ENCODE results near the gene KRAS. TPM values are rescaled to one million over a fixed set of nuclear protein-coding genes. Genes with fewer than 3 reads are reported as not detected.

The KRAS gene
- total RNA-seq, 2 experiments from 2014 or later, result 26.7 to 27.9 TPM

DNA sequence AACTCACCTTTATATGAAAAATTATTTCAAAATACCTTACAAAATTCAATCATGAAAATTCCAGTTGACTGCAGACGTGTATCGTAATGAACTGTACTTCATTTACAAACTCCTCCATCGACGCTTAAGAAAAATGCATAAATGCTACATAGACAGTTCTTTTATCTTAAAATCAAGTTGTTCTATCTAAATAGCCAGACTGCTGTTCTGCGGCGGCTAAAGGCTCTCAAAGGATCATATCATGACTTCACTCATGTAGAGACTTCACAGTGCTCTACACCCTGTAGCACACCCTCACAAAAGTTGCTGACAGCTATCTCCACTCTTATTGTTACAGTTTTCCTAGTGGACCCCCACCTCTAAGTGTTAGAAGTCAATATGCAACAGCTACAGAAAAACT, 5.2 kb downstream of the KRAS start:
- Mint-ChIP-seq H3K27ac (no peak overlapping the region), H3K27me3 (no peaks in the 10 kb centered on the region), H3K4me1 (peaks cover 52% of the 10 kb centered on the region), H3K9me3 (no peaks in the 10 kb centered on the region), H3K4me3 (no peak overlapping the region), H3K36me3 (peaks cover 32% of the 10 kb centered on the region)
- no peak for DNase-seq

DNA sequence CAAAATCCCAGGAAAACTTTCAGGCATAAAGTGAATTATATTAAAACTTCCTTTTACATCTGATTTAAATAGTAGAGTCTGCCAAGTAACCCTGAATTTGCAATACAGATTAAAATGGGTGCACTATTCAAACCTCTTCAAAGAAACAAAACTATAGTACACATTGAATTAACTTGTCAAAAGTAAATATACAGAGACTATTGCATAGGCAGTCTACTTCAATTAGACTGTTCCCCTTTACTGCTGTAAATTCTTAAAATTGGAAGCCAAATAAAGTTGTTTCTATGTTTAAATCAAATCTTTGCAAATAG, 7.1 kb downstream of the KRAS start:
- no peak for DNase-seq
- no peak overlapping the region for H3K4me3 Mint-ChIP-seq
- H3K36me3 Mint-ChIP-seq, result peaks cover 32% of the 10 kb centered on the region
- H3K9me3 Mint-ChIP-seq, result no peaks in the 10 kb centered on the region
- H3K27ac Mint-ChIP-seq, result no peak overlapping the region
- no peaks in the 10 kb centered on the region for H3K27me3 Mint-ChIP-seq
- H3K4me1 Mint-ChIP-seq, result peaks cover 53% of the 10 kb centered on the region

DNA sequence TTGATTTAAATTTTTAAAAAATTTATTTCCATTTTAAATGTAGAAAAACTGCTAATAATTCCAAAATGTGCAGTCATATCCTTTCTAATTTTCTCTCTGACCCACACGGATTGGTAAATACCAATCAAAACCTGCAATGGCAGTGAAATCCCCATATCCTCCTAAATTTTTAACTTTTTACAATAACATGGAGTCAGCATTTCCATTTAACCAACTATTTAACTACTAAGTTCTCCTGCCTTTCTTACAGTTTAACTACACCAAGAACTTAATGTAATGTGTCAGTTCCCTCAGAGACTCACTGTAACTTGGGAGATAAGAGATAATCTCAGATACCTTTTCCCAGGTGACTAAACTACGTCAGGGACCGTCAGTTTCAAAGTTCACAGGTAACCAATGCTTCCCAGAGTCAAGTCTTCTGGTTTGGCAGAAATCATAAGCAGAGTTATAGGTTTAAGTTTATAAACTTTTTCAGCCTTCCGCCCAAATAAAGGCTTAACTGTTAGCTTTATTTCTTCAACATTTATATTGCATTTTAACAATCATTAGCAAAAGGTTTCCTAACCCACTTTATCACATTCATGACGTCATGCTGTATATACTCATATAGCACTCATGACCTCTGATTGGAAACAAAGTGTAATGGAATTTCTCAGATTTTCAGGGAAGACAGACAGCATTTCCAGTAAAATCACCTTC, 7.6 kb downstream of the KRAS start:
- Mint-ChIP-seq H3K27me3 (no peaks in the 10 kb centered on the region), H3K9me3 (no peaks in the 10 kb centered on the region), H3K4me1 (peaks cover 49% of the 10 kb centered on the region), H3K36me3 (peaks cover 28% of the 10 kb centered on the region), H3K4me3 (no peak overlapping the region), H3K27ac (no peak overlapping the region)
- DNase-seq, result no peak

DNA sequence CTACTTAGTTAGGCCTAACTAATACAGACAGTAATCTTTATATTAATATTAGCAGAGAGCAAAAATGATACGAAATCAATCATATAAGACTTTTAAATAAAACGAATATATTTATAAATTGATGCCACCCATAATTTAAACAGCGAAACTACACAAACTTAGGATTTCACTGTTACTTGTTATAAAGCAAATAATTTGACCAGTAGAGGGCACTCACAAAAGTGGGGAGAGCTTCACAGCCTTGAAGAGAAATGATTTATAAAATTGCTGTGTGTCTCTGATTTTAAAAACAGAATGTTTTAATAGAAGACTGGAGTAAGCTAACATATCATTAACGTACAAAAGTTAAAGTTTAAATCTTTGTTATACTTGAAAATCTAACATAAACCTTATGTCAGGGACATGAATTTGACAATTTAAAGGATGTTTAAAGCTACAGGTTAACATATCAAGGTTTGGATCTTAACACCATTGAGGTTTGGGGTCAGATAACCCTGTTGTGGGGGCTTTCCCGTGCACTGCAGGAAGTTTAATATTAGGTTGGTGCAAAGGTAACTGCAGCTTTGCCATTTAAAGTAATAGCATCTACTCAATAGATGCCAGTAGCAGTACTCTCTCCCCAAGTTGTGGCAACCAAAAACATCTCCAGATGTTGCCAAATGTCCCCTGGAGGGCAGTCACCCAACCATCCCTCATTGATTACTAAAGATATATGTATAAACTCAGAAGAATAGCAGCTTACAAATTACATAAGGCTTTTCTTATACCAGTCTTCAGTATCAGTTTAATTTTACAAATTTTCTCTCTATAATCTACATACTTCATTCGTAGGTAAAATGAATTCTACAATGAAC, 9.3 kb downstream of the KRAS start:
- Mint-ChIP-seq H3K27ac (peak overlapping the region; percentile 34), H3K4me3 (no peak overlapping the region), H3K27me3 (no peaks in the 10 kb centered on the region), H3K36me3 (peaks cover 32% of the 10 kb centered on the region), H3K9me3 (no peaks in the 10 kb centered on the region), H3K4me1 (peaks cover 45% of the 10 kb centered on the region)
- DNase-seq, result peak; percentile 21

DNA sequence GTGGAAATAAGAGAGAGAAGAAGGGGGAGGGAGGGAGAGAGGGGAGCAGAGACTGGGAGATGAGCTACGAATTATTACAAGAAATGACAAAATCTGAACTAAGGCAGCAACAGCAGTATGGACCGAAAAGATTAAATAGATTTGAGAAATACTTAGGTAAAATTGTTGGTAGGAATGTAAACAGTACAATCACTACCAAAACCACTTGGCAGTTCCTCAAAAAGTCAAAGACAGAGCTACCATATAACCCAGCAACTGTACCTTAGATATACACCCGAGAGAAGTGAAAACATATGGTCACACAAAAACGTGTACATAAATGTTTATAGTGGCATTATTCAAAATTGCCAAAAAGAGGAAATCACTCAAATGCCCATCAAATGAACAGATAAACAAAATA, 14.1 kb downstream of the KRAS start:
- H3K36me3 Mint-ChIP-seq, result peaks cover 19% of the 10 kb centered on the region
- H3K4me3 Mint-ChIP-seq, result no peak overlapping the region
- H3K27ac Mint-ChIP-seq, result no peak overlapping the region
- H3K27me3 Mint-ChIP-seq, result no peaks in the 10 kb centered on the region
- no peaks in the 10 kb centered on the region for H3K9me3 Mint-ChIP-seq
- H3K4me1 Mint-ChIP-seq, result peaks cover 24% of the 10 kb centered on the region
- no peak for DNase-seq

DNA sequence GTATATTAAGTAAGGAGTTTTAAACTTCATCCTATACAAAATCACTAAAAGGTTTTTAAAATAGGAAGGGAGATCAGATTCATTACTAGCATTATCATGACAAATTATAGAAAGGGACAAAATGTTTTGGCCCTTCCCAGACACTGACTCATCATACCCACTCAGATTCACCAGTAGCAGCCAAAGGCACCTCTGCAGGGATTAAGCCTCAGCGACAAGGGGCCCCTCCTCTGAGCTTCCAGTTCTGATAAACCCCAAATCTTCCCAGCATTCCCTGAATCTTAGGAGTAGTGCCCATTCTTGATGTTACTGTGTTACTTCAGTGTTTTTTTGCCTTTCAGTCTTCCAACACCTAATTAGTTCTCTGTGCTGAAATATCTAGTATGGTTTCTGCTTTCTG, 14.5 kb downstream of the KRAS start:
- no peak for DNase-seq
- H3K27me3 Mint-ChIP-seq, result no peaks in the 10 kb centered on the region
- no peak overlapping the region for H3K4me3 Mint-ChIP-seq
- no peak overlapping the region for H3K27ac Mint-ChIP-seq
- no peaks in the 10 kb centered on the region for H3K9me3 Mint-ChIP-seq
- peaks cover 19% of the 10 kb centered on the region for H3K4me1 Mint-ChIP-seq
- H3K36me3 Mint-ChIP-seq, result peaks cover 19% of the 10 kb centered on the region

DNA sequence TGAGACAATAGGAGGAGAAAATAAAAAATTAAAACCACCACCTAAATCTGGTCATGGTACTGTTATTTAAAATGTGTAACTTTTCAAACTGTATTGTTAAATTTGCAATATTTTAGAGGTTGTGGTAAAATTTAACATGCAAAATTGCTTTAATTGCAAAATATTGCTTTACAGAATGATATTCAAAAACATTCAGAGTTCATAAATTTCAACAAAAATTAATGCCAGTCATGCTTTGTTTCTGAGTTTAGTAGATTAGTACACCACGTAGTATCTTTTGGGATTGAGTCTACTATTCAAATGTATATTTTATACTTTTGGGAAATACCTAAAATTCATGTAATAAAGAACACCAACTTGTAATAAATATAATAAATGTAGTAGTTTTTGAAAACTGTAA, 37.4 kb downstream of the KRAS start:
- DNase-seq, result no peak
- Mint-ChIP-seq H3K4me1 (peaks cover 12% of the 10 kb centered on the region), H3K27me3 (no peaks in the 10 kb centered on the region), H3K27ac (no peak overlapping the region), H3K4me3 (no peak overlapping the region), H3K9me3 (no peaks in the 10 kb centered on the region), H3K36me3 (peaks cover 11% of the 10 kb centered on the region)

DNA sequence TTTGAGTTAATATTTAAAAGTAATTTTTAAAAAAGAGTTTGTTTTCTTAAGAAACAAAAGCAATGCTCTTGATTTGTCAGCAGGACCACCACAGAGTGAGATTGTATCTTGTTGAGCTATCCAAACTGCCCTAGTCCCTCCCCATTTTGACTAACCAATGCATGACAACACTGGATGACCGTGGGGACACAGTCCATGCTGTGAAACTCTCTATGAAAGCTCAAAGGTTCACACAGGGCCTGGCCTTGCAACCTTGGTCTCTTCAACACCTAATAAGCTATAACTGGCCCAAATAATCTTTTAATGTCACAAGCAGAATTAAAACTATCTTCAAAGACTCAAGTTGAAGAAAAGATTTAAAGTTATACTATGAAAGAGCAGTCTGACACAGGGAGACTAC, 42.2 kb downstream of the KRAS start:
- DNase-seq, result no peak
- Mint-ChIP-seq H3K27me3 (no peaks in the 10 kb centered on the region), H3K36me3 (peaks cover 1% of the 10 kb centered on the region), H3K27ac (no peak overlapping the region), H3K9me3 (no peaks in the 10 kb centered on the region), H3K4me3 (no peak overlapping the region), H3K4me1 (peaks cover 14% of the 10 kb centered on the region)

DNA sequence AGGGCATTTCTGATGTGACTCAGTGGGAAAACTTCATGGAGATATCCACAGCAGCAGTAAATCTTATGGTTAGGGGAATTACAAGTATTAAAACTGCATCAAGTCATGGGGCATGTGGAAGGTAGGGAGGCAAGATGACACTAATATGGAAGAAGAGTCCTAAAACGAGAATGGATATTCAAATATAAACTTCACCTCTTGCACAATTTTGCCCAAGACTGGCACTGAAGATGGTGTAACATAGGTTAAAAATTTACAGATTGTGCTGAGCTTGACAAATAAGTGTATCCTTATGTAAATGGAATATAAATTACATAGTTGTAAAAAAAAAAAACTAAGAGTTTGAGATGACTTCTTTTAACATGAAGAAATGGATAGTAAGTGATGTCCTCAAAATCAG, 42.9 kb downstream of the KRAS start:
- Mint-ChIP-seq H3K9me3 (no peaks in the 10 kb centered on the region), H3K27me3 (no peaks in the 10 kb centered on the region), H3K4me1 (peaks cover 18% of the 10 kb centered on the region), H3K4me3 (no peak overlapping the region), H3K27ac (no peak overlapping the region), H3K36me3 (peaks cover 5% of the 10 kb centered on the region)
- no peak for DNase-seq

DNA sequence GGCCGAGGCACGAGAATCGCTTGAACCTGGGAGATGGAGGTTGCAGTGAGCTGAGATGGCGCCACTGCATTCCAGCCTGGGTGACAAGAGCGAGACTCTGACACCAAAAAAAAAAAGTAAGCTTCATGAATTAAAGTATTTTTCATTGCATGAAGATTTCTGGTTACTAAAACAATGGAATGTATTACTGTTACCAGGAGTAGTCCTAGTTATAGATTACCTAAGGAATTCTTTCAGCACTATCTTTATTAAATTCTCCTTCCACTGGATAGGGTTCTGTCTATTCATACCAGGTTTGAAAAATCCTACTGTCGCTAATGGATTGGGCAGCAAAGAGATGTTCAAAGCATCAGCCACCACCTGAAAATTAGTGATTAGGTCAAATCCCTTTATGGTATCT, 43.3 kb downstream of the KRAS start:
- Mint-ChIP-seq H3K27ac (no peak overlapping the region), H3K36me3 (peaks cover 5% of the 10 kb centered on the region), H3K4me3 (no peak overlapping the region), H3K4me1 (peaks cover 18% of the 10 kb centered on the region), H3K27me3 (no peaks in the 10 kb centered on the region), H3K9me3 (no peaks in the 10 kb centered on the region)
- no peak for DNase-seq

DNA sequence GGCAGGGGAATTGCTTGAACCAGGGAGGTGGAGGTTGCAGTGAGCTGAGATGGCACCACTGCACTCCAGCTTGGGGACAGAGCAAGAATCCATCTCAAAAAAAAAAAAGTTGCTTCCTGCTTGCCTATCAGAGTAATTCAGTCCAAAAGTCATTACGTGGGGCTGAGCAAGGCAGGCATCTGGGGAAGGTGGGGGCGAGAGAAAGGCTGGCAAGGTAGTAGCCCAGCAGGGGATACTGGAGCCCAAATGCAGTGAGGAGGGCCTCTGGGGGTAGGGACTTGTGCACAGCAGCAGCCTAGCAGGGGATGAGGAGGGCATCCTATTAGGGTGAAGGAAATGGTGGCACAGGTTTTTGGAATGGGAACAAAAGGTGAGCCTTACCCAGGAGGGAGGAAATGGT, 48.6 kb downstream of the KRAS start:
- peaks cover 13% of the 10 kb centered on the region for H3K4me1 Mint-ChIP-seq

DNA sequence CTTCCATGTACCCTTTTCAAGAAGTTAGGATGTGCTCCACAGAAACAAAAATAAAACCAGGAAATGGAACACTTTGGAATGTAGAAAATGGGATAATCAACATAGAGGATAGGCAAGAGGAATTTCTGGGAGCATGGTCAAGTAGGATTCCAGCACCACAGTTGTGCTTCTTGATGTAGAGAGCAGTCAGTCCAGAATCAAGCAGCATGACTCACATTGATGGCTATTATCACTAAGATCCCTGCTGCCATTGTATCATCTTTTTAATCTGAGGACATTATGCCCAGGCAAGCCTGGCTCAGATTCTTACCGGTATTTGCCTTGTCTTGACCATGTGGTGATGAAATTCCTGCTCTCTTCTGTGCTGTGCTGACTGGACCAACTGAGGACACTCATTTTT, 50.0 kb downstream of the KRAS start:
- Mint-ChIP-seq H3K9me3 (no peaks in the 10 kb centered on the region), H3K4me1 (peaks cover 20% of the 10 kb centered on the region), H3K27me3 (no peaks in the 10 kb centered on the region), H3K27ac (no peak overlapping the region), H3K36me3 (peaks cover 20% of the 10 kb centered on the region), H3K4me3 (no peak overlapping the region)
- DNase-seq, result no peak

More for the DNA sequence above, 48.6 kb downstream of the KRAS start:
- Mint-ChIP-seq H3K27ac (peak overlapping the region; percentile 28), H3K27me3 (no peaks in the 10 kb centered on the region), H3K4me3 (no peak overlapping the region), H3K36me3 (peaks cover 20% of the 10 kb centered on the region), H3K9me3 (no peaks in the 10 kb centered on the region)
- DNase-seq, result no peak

DNA sequence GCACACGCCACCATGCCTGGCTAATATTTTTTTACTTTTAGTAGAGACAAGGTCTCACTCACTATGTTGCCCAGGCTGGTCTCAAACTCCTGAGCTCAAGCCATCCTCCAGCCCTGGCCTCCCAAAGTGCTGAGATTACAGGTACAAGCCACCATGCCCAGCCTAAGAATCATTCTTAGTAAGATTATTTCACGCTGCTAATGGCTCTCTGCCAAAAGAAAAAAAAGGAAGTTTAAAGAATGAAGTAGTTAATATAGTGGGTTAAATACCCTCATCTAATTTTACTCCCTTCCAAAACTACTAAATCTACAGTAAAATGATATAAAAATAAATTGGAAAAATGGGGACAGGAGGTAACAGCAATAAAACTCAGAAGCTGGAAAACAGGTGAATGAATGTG, 53.1 kb downstream of the KRAS start:
- Mint-ChIP-seq H3K36me3 (peaks cover 16% of the 10 kb centered on the region), H3K9me3 (no peaks in the 10 kb centered on the region), H3K4me3 (no peak overlapping the region), H3K27ac (peak overlapping the region; percentile 17), H3K4me1 (peaks cover 23% of the 10 kb centered on the region), H3K27me3 (no peaks in the 10 kb centered on the region)
- DNase-seq, result no peak

DNA sequence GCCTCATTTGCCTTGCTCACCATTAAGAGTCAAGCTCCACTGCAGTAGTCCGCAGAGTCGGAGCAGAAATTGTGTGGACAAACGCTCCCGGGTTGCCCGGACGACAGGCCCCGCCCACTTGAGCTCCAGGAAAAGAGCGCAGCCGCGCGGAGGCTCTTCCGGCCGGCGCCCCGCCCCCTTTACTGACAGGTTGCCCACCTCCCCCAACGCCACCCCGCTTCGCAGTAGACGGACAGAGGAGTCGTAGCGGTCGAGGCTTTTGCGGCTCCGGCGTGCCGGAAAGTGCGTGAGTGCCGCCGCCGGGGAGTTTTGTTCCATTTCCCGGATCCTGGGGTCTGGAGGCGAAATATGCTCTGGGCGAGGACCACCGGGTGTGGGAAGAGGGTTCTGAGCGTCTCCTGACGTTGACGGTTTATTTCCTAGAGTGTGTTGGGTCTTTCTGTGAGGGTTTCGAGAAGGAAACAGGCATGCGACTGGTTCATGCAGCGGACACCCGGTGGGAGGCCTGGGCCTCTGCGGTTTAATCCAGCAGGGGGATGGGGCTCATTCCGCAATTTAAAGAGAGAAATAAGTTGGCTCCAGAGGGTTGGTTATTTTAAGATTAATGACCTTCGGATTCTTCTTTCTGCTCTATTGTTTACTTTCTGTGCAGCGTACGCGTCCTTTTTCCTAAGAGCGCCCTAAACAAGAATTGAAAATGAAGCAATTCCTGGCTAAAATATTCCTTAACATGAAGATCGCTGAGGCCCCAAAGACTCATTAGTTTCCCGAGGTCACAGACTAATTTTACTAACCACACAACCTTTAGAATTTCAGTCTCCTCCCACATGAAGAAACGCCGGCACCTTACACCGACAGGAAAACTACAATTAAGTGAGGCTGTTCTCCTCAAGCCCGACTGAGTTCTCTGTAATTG, 55.4 kb downstream of the KRAS start, which contains the start of the genes DNAI7 and ETFRF1:
DNAI7 (minus strand) TSS at position 105 of the 916 bp plus-strand sequence; CDS start at position 23, 82 bp downstream.
ETFRF1 (plus strand) TSS at position 182 of the 916 bp plus-strand sequence. CDS start 8,720 bp downstream, outside the sequence.
- H3K9me3 Mint-ChIP-seq, result no peaks in the 10 kb centered on the region
- H3K27ac Mint-ChIP-seq, result peak within 1 kb of the TSS; percentile 94
- DNase-seq, result peak; percentile 96
- H3K27me3 Mint-ChIP-seq, result no peaks in the 10 kb centered on the region
- peaks cover 9% of the 10 kb centered on the region for H3K36me3 Mint-ChIP-seq
- H3K4me1 Mint-ChIP-seq, result peaks cover 21% of the 10 kb centered on the region
- H3K4me3 Mint-ChIP-seq, result peak within 1 kb of the TSS; percentile 87

DNA sequence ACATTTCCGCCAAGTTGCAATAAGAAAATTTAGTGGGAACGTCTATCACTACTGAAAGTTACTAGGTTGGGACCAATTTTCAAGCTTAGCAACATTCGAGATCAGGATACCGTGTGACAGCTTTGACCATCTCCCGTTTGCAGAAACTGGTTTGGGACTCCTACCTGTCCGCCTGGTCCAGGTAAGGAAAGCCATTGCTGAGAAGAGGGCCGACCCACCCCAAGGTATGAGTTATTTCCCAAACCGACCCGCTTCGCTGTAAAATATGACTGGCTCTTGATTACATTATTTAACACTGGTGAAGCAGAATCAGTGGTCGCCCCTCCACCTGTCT, 56.0 kb downstream of the KRAS start:
- no peaks in the 10 kb centered on the region for H3K9me3 Mint-ChIP-seq
- no peak for DNase-seq
- no peaks in the 10 kb centered on the region for H3K27me3 Mint-ChIP-seq
- peaks cover 19% of the 10 kb centered on the region for H3K4me1 Mint-ChIP-seq
- peak overlapping the region; percentile 94 for H3K27ac Mint-ChIP-seq
- peaks cover 3% of the 10 kb centered on the region for H3K36me3 Mint-ChIP-seq
- peak overlapping the region; percentile 87 for H3K4me3 Mint-ChIP-seq

Data from activated naive CD8-positive, alpha-beta T cell treated with anti-CD3 and anti-CD28 coated beads for 36 hours (primary cell).